ENCODE results near the gene RNU4-1. TPM values are rescaled to one million over a fixed set of nuclear protein-coding genes. Genes with fewer than 3 reads are reported as not detected.

Gene RNU4-1
- polyA plus RNA-seq, 3 donors: not detected

GRCh38 chr12:120266180-120266870 lies 26.7 kb downstream of the RNU4-1 start:
- no peak for TF ChIP-seq CTCF (IDR thresholded peaks at IDR 0.05)
- peak overlapping the region; percentile 4 for H3K4me2 ChIP-seq (replicated peaks; ENCODE audit: extremely low read depth, low read length, poor library complexity, severe bottlenecking)

GRCh38 chr12:120265473-120266179 lies 27.4 kb downstream of the RNU4-1 start, which contains the start of gene PXN:
Gene PXN, minus strand, starts transcription at chr12:120265730. Its CDS starts 101 bp downstream, at chr12:120265629.
- Mint-ChIP-seq H3K4me3 (peak within 1 kb of the TSS; percentile 94 to 97), H3K4me1 (peaks cover 52% of the 10 kb centered on the region)
- peak; percentile 78 for TF ChIP-seq CTCF (IDR thresholded peaks at IDR 0.05)

More at GRCh38 chr12:120266180-120266870, 26.7 kb downstream of the RNU4-1 start:
- no peak overlapping the region for H3K27ac ChIP-seq (ENCODE audit: low read depth in 1 of 2, low read length in 2 of 2)
- Mint-ChIP-seq H3K9me3 (no peaks in the 10 kb centered on the region), H3K27me3 (ENCODE audit: low read depth in 3 of 3) (peaks cover 1 to 3% (median 2%) of the 10 kb centered on the region in 3 donors), H3K4me1 (peaks cover 45% of the 10 kb centered on the region), H3K4me3 (peak overlapping the region in 1 of 2 donors; percentile 70), H3K36me3 (peaks cover 11% of the 10 kb centered on the region in 2 donors), H3K27ac (peak overlapping the region in 6 of 7 donors; percentile 40 to 88 (median 64))
- intact Hi-C loops (cut with micrococcal nuclease): no loop called here
- 25% methylated on average over 5 of the region's 8 CpGs for WGBS (ENCODE audit: insufficient coverage)
- no peak overlapping the region for H3K4me3 ChIP-seq (replicated peaks in 1 of 3; ENCODE audit: low read depth in 2 of 3, low read length in 3 of 3)
- H3K4me1 ChIP-seq (ENCODE audit: control insufficient read depth in 1 of 2, insufficient read depth in 2 of 2, low read length in 2 of 2): peaks cover 39 to 46% of the 10 kb centered on the region in 2 donors
- H2AFZ ChIP-seq (ENCODE audit: insufficient read depth, low read depth, low read length, poor library complexity, severe bottlenecking): no peak overlapping the region
- peaks cover 42% of the 10 kb centered on the region for H3K79me2 ChIP-seq (ENCODE audit: insufficient read depth, low read length)
- DNase-seq: peak in 1 of 3 donors; percentile 72
- no peaks in the 10 kb centered on the region for H3K36me3 ChIP-seq (replicated peaks in 1 of 2; ENCODE audit: control insufficient read depth in 1 of 2, insufficient read depth in 2 of 2, low read length in 2 of 2)
- no peak overlapping the region for H3K9ac ChIP-seq (ENCODE audit: insufficient read depth, low read length, poor library complexity, severe bottlenecking)
- H3K9me3 ChIP-seq (replicated peaks in 1 of 2; ENCODE audit: control insufficient read depth in 1 of 2, insufficient read depth in 1 of 2, low read length in 2 of 2): no peaks in the 10 kb centered on the region
- peaks cover 37% of the 10 kb centered on the region for H4K20me1 ChIP-seq (ENCODE audit: insufficient read depth, low read length)
- no peaks in the 10 kb centered on the region for H3K27me3 ChIP-seq (ENCODE audit: control insufficient read depth in 2 of 2, insufficient read depth in 2 of 2, low read length in 2 of 2)

More at GRCh38 chr12:120265473-120266179, 27.4 kb downstream of the RNU4-1 start, which contains the start of gene PXN:
- H3K9me3 Mint-ChIP-seq: no peaks in the 10 kb centered on the region
- peak within 1 kb of the TSS; percentile 88 for H3K4me2 ChIP-seq (replicated peaks; ENCODE audit: extremely low read depth, low read length, poor library complexity, severe bottlenecking)
- H3K4me3 ChIP-seq (replicated peaks in 1 of 3; ENCODE audit: low read depth in 2 of 3, low read length in 3 of 3): peak within 1 kb of the TSS; percentile 76 to 93 (median 92)
- 3% methylated on average over 66 of the region's 81 CpGs for WGBS (ENCODE audit: insufficient coverage)
- H3K9ac ChIP-seq (ENCODE audit: insufficient read depth, low read length, poor library complexity, severe bottlenecking): peak within 1 kb of the TSS; percentile 96
- no peaks in the 10 kb centered on the region for H3K27me3 ChIP-seq (ENCODE audit: control insufficient read depth in 2 of 2, insufficient read depth in 2 of 2, low read length in 2 of 2)
- H3K36me3 Mint-ChIP-seq: peaks cover 11 to 18% of the 10 kb centered on the region in 2 donors
- H3K79me2 ChIP-seq (ENCODE audit: insufficient read depth, low read length): peaks cover 49% of the 10 kb centered on the region
- DNase-seq: peak; percentile 81 to 91 (median 82)
- no peak within 1 kb of the TSS for H2AFZ ChIP-seq (ENCODE audit: insufficient read depth, low read depth, low read length, poor library complexity, severe bottlenecking)
- H3K9me3 ChIP-seq (replicated peaks in 1 of 2; ENCODE audit: control insufficient read depth in 1 of 2, insufficient read depth in 1 of 2, low read length in 2 of 2): no peaks in the 10 kb centered on the region
- H3K27ac ChIP-seq (ENCODE audit: low read depth in 1 of 2, low read length in 2 of 2): peak within 1 kb of the TSS; percentile 34 to 85
- intact Hi-C loops (cut with micrococcal nuclease): loop anchor here (2.0 kb wide), 1 partner anchor 37 kb away; no protein-coding TSS in a partner anchor
- peaks cover 0 to 3% (median 2%) of the 10 kb centered on the region in 3 donors for H3K27me3 Mint-ChIP-seq (ENCODE audit: low read depth in 3 of 3)
- H4K20me1 ChIP-seq (ENCODE audit: insufficient read depth, low read length): peaks cover 44% of the 10 kb centered on the region
- no peaks in the 10 kb centered on the region for H3K36me3 ChIP-seq (replicated peaks in 1 of 2; ENCODE audit: control insufficient read depth in 1 of 2, insufficient read depth in 2 of 2, low read length in 2 of 2)
- peak within 1 kb of the TSS; percentile 83 to 96 (median 89) for H3K27ac Mint-ChIP-seq
- H3K4me1 ChIP-seq (ENCODE audit: control insufficient read depth in 1 of 2, insufficient read depth in 2 of 2, low read length in 2 of 2): peaks cover 46 to 53% of the 10 kb centered on the region in 2 donors

All from CD14-positive monocyte (primary cell).